ENCODE results near the gene ASXL1. TPM values are rescaled to one million over a fixed set of nuclear protein-coding genes. Genes with fewer than 3 reads are reported as not detected.

ASXL1 gene
- total and polyA plus RNA-seq, 9 of the 15 experiments (the other 6 are each of a cell fraction or from before 2014, with no cell fraction given): 6.5 to 65.3 (median 32.3) TPM

- TF ChIP-seq TFAP4 (CRISPR knock-in tag; IDR thresholded peaks at IDR 0.05; ENCODE audit: borderline replicate concordance) (peak; percentile 57; the same call in 1 of the 2 replicates), RFX7 (CRISPR knock-in tag; IDR thresholded peaks at IDR 0.05) (no peak), GABPB2 (CRISPR knock-in tag; conservative IDR thresholded peaks at IDR 0.05) (no peak)
These were observed 115.3 kb downstream of the ASXL1 start (continued) for GRCh38 chr20:32473231-32474008.

DNA sequence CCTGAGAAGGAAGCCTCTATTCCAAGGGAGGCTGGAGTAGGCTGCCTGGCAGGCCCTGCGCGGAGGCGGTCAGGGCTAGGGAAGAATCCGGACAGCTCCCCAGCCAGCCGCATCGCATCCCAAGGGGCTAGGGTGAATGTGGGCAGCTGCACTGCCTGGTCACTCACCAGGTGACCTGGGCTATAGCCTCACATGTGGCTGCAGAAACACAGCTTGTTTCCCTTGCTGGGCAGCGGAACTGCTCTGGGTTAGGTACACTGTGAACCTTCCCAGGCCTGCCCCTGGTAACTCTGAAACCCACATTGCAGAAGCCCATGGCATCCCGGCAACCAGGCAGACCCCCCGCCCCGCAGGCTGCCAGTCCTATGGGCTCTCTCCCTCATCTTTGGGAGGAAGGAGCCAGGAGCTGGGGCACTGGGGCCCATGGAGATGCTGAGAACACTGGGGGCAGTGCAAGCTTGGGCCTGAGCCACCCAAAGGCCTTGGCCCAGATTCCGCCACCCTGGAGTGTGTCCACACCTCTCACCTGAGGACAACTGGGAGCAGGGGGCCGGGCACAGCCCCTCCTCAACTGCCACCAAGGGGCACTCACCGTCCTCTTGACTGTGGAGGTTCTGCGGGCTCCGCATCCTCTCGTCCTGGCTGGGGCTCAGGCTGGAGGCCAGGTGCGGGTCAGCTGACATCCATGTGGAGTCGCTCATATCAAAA, 116.0 kb downstream of the ASXL1 start:
- intact Hi-C loops (cut with micrococcal nuclease) (no loop called here), in situ Hi-C loops (cut with MboI) (no loop called here)
- H3K9me3 ChIP-seq (replicated peaks; ENCODE audit: control insufficient read depth, insufficient read depth, low read depth, low read length): no peaks in the 10 kb centered on the region
- peak in 3 of 4 experiments; percentile 42 to 44 (median 43) for DNase-seq (ENCODE audit: extremely low read depth in 1 of 4, low spot score in 3 of 4)
- H3K4me3 ChIP-seq: peak overlapping the region; percentile 43
- peaks cover 50% of the 10 kb centered on the region; the same call in 2 of the 3 replicates for H3K36me3 ChIP-seq (ENCODE audit: control insufficient read depth, insufficient read depth, low read length)
- peak overlapping the region; percentile 83 for H3K4me2 ChIP-seq (ENCODE audit: insufficient read depth, low read length)
- peaks cover 44 to 83% of the 10 kb centered on the region in 2 experiments for H3K4me1 ChIP-seq (replicated peaks in 1 of 2; ENCODE audit: control insufficient read depth in 2 of 2, insufficient read depth in 2 of 2, low read length in 2 of 2)
- no TSS peak for BruUV-seq (replicated peaks)
- H3K79me2 ChIP-seq (ENCODE audit: control insufficient read depth, insufficient read depth, low read length): peaks cover 84% of the 10 kb centered on the region
- 58% methylated on average over 15 of the region's 18 CpGs for WGBS (ENCODE audit: insufficient coverage, low coverage, missing lambda C conversion rate)
- ChIA-PET CTCF (ENCODE audit: low intra/inter-chr PET ratio) (interaction anchor here (0.6 to 0.8 kb wide), 2 partner anchors 10 to 743 kb away, joined by 4 read pairs; no protein-coding TSS in a partner anchor), POLR2A (interaction anchor here (0.5 to 1.3 kb wide), 3 partner anchors 11 to 29 kb away, joined by 3 to 4 read pairs (median 3); no protein-coding TSS in a partner anchor)
- H4K20me1 ChIP-seq (replicated peaks; ENCODE audit: control insufficient read depth, insufficient read depth, low read length): peaks cover 6% of the 10 kb centered on the region
- H3K9me1 ChIP-seq (ENCODE audit: control insufficient read depth, insufficient read depth, low read length): no peaks in the 10 kb centered on the region
- peak overlapping the region; percentile 71 to 91 for H3K9ac ChIP-seq (ENCODE audit: insufficient read depth in 1 of 2, low read depth in 2 of 2, low read length in 2 of 2)
- ATAC-seq: 0 out of 3 replicates have a peak, but pooled peaks have one; percentile 2
- FAIRE-seq: peak; percentile 26
- peak overlapping the region; percentile 67; the same call in 1 of the 2 replicates for H2AFZ ChIP-seq (ENCODE audit: low read depth, low read length)
- peak; percentile 41 for TF ChIP-seq ZFX (CRISPR knock-in tag; IDR thresholded peaks at IDR 0.05)
- TF ChIP-seq RAD51 (IDR thresholded peaks at IDR 0.05; ENCODE audit: borderline replicate concordance, low read depth): peak; percentile 35; the same call in 1 of the 2 replicates
- TF ChIP-seq POLR2G (IDR thresholded peaks at IDR 0.05; ENCODE audit: low read depth, low read length): peak; percentile 33; the same call in 1 of the 2 replicates
- no peak for TF ChIP-seq CBFA2T3 (IDR thresholded peaks at IDR 0.05)
- TF ChIP-seq MAZ (CRISPR knock-in tag; conservative IDR thresholded peaks at IDR 0.05 in 1 of 2, IDR thresholded peaks at IDR 0.05 in 1 of 2): no peak
- TF ChIP-seq, protein P1, sequence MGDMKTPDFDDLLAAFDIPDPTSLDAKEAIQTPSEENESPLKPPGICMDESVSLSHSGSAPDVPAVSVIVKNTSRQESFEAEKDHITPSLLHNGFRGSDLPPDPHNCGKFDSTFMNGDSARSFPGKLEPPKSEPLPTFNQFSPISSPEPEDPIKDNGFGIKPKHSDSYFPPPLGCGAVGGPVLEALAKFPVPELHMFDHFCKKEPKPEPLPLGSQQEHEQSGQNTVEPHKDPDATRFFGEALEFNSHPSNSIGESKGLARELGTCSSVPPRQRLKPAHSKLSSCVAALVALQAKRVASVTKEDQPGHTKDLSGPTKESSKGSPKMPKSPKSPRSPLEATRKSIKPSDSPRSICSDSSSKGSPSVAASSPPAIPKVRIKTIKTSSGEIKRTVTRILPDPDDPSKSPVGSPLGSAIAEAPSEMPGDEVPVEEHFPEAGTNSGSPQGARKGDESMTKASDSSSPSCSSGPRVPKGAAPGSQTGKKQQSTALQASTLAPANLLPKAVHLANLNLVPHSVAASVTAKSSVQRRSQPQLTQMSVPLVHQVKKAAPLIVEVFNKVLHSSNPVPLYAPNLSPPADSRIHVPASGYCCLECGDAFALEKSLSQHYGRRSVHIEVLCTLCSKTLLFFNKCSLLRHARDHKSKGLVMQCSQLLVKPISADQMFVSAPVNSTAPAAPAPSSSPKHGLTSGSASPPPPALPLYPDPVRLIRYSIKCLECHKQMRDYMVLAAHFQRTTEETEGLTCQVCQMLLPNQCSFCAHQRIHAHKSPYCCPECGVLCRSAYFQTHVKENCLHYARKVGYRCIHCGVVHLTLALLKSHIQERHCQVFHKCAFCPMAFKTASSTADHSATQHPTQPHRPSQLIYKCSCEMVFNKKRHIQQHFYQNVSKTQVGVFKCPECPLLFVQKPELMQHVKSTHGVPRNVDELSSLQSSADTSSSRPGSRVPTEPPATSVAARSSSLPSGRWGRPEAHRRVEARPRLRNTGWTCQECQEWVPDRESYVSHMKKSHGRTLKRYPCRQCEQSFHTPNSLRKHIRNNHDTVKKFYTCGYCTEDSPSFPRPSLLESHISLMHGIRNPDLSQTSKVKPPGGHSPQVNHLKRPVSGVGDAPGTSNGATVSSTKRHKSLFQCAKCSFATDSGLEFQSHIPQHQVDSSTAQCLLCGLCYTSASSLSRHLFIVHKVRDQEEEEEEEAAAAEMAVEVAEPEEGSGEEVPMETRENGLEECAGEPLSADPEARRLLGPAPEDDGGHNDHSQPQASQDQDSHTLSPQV (IDR thresholded peaks at IDR 0.05): 0 out of 2 replicates have a peak, but pooled peaks have one; percentile 6
- TF ChIP-seq USF1 (CRISPR knock-in tag; IDR thresholded peaks at IDR 0.05): peak; percentile 48
- peak overlapping the region; percentile 83 for H3K27ac ChIP-seq (ENCODE audit: extremely low read depth, low read depth, low read length)
- H3K27me3 ChIP-seq (ENCODE audit: control insufficient read depth in 2 of 2, insufficient read depth in 2 of 2, low read length in 2 of 2): no peaks in the 10 kb centered on the region
